Daoy (cell line): ENCODE results near the gene IRF2BP2. TPM values are rescaled to one million over a fixed set of nuclear protein-coding genes. Genes with fewer than 3 reads are reported as not detected.
"Not testable (repeated sequence)": the region's sequence is repeated elsewhere in the genome, so short reads cannot be mapped to it uniquely, and the experiment has no call there.

Experiments used
- DNase-seq: peaks from one replicate; pipeline ENCODE4 v3.0.0-alpha.2; 2015; ENCODE audit warnings: low read depth
- total RNA-seq: library from RNA; depleted of rRNA; stranded (reverse); fragments of >200 nt; shearing (Covaris generic); gene quantifications from 2 replicates; pipeline ENCODE4 v1.2.3, GENCODE V29; 2014

IRF2BP2 gene
- total RNA-seq, 1 experiment from 2014 or later: 50.6 TPM

- no peak for DNase-seq
Observed at GRCh38 chr1:234601301-234602017, 8.5 kb downstream of the IRF2BP2 start.

GRCh38 chr1:234600418-234601281 lies 9.3 kb downstream of the IRF2BP2 start:
- DNase-seq: no peak

GRCh38 chr1:234599617-234600417 lies 10.2 kb downstream of the IRF2BP2 start:
- peak; percentile 94 for DNase-seq

GRCh38 chr1:234598974-234599616 lies 10.9 kb downstream of the IRF2BP2 start:
- no peak for DNase-seq

- DNase-seq: peak; percentile 40
Observed at GRCh38 chr1:234597894-234598293, 12.1 kb downstream of the IRF2BP2 start.

GRCh38 chr1:234595899-234596298 lies 14.1 kb downstream of the IRF2BP2 start:
- DNase-seq: no peak

GRCh38 chr1:234594575-234594974 lies 15.4 kb downstream of the IRF2BP2 start:
- DNase-seq: not testable (repeated sequence)

- no peak for DNase-seq
Observed at GRCh38 chr1:234593771-234594504, 16.0 kb downstream of the IRF2BP2 start.

- no peak for DNase-seq
Observed at GRCh38 chr1:234593109-234593508, 16.9 kb downstream of the IRF2BP2 start.

GRCh38 chr1:234592240-234592639 lies 17.7 kb downstream of the IRF2BP2 start:
- no peak for DNase-seq

GRCh38 chr1:234591131-234591530 lies 18.8 kb downstream of the IRF2BP2 start:
- DNase-seq: no peak

- peak; percentile 58 for DNase-seq
Observed at GRCh38 chr1:234589854-234590620, 19.9 kb downstream of the IRF2BP2 start.

- peak; percentile 77 for DNase-seq
Observed at GRCh38 chr1:234589064-234589800, 20.7 kb downstream of the IRF2BP2 start.

GRCh38 chr1:234588386-234588785 lies 21.6 kb downstream of the IRF2BP2 start:
- no peak for DNase-seq

GRCh38 chr1:234586892-234587485 lies 23.0 kb downstream of the IRF2BP2 start:
- DNase-seq: no peak

- no peak for DNase-seq
Observed at GRCh38 chr1:234586304-234586703, 23.7 kb downstream of the IRF2BP2 start.

- peak; percentile 64 for DNase-seq
Observed at GRCh38 chr1:234585330-234586055, 24.5 kb downstream of the IRF2BP2 start.

GRCh38 chr1:234584926-234585325 lies 25.1 kb downstream of the IRF2BP2 start:
- peak; percentile 35 for DNase-seq
